GM12872 (cell line): ENCODE data around the gene FRS2.

ENCODE experiments used
- TF ChIP-seq, protein P1 (sequence below): IDR thresholded peaks from 3 replicates; pipeline ENCODE4 v1.5.1; 2011; ENCODE audit warnings: low read depth, mild to moderate bottlenecking, low read length, moderate library complexity; ENCODE audit not compliant: insufficient read depth

The FRS2 gene

DNA sequence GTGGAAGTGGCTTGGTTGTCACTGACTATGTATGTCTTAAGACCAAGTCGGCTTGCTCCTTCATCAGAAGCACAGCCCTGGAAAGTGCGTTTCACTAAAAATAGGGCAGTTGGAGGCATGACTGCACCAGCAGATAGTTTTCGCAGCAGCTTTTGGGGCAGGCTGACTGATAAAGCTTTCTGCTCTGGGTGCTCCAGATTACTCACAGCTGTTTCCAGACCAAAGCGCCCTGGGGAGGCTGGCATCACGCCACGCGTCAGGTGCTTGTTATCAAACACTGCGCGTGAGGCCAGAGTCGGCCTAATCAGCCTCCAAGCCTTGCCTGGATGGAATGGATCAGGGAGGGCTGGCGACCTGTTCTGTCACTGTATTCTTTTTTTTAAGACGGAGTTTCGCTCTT, 153.8 kb downstream of the FRS2 start:
- TF ChIP-seq, protein P1, sequence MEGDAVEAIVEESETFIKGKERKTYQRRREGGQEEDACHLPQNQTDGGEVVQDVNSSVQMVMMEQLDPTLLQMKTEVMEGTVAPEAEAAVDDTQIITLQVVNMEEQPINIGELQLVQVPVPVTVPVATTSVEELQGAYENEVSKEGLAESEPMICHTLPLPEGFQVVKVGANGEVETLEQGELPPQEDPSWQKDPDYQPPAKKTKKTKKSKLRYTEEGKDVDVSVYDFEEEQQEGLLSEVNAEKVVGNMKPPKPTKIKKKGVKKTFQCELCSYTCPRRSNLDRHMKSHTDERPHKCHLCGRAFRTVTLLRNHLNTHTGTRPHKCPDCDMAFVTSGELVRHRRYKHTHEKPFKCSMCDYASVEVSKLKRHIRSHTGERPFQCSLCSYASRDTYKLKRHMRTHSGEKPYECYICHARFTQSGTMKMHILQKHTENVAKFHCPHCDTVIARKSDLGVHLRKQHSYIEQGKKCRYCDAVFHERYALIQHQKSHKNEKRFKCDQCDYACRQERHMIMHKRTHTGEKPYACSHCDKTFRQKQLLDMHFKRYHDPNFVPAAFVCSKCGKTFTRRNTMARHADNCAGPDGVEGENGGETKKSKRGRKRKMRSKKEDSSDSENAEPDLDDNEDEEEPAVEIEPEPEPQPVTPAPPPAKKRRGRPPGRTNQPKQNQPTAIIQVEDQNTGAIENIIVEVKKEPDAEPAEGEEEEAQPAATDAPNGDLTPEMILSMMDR, result no peak

DNA sequence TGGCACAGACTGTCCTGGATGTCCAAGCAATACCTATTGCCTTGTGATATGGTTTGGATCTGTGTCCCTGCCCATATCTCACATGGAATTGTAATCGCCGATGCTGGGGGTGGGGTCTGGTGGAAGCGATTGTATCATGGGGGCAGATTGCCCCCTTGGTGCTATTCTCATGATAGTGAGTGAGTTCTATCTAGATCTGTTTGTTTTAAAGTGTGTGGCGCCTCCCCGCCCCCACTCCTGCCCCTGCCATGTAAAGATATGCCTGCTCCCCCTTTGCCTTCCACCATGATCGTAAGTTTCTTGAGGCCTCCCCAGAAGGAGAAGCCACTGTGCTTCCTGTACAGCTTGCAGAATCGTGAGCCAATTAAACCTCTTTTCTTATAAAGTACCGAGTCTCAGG, 157.3 kb downstream of the FRS2 start:
- TF ChIP-seq, protein P1, result no peak
